GM20431 (cell line): ENCODE results near the gene CALB2.

Experiments
- in situ Hi-C: fragments of 300-500 bp; cut with MseI, MboI; formaldehyde crosslinking; loops from one replicate; pipeline ENCODE4 v1.15.0; 2020; ENCODE audit warnings: low sequenced_read_pairs; ENCODE audit not compliant: unreplicated experiment

The CALB2 gene

GRCh38 chr16:71423016-71423415, 64.5 kb downstream of the CALB2 start:
- in situ Hi-C loops = no loop called here

- in situ Hi-C loops = no loop called here
Measured at GRCh38 chr16:71423865-71424264, 65.3 kb downstream of the CALB2 start.

DNA sequence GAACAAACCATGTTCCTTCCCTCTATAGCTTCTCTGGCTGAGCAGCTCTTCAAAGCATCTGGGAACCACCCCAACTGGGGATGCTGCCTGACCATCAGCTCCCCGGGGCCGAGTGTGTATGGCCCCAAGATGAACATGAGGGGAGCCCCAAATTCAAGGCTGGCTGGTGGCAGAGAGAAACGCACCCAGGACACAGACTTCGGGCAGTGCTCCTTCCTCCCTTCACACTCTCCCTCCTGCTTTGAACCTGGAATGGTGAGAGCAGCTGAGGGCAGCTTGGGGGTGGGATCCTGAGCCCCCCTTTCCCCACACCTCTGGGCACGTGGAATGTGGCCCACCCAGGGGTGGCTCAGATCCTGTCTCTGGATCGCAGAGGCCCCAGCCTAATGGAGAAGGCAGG, 66.1 kb downstream of the CALB2 start:
- in situ Hi-C loops = no loop called here

DNA sequence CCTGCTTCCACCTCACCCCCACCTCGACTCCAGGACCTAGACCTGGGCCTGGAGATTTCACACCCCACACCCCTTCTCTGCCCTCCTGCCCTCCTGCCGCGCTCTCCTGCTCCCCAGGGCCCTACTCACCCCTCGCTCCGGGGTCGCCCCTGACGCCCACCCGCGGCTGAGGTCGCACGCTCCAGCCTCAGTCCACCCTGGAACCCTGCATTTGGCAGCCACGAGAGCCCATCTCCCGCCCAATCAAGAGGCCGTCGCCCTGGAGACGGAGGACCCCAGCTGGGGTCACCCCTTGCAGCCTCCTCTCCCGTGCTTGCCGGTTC, 67.2 kb downstream of the CALB2 start:
- in situ Hi-C loops = no loop called here

- in situ Hi-C loops = no loop called here
Measured at GRCh38 chr16:71426069-71426879, 67.8 kb downstream of the CALB2 start.

DNA sequence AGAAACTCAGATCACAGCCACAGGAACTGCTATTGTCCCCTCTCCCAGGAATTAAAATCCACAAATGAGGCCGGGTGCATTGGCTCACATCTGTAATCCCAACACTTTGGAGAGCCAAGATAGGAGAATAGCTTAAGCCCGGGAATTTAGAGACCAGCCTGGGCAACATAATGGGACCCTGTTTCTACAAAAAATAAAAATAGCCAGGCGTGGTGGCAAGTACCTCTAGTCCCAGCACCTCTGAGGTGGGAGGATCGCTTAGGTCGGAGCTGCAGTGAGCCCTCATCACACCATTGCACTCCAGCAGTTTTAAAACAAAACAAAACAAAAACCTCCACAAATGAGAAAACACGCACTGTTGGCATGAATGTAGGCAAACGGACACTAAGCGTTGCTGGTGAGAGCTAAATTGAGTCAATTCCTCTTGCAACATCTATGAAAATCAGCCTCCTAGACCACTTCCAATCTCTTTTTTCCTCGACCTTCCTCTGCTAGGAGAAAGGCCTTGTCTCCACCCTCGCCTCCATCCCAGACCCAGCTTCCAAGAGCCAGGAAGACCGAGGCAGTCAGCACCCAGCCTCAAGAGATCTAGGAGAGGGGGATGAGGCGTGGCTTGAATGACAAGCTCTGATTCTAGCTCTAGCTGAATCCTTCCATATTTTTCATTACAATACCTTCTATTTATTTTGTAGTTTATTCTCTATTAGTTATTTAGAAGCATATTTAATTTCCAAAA, 68.5 kb downstream of the CALB2 start:
- in situ Hi-C loops = no loop called here

GRCh38 chr16:71428385-71428784, 69.9 kb downstream of the CALB2 start:
- in situ Hi-C loops = no loop called here

DNA sequence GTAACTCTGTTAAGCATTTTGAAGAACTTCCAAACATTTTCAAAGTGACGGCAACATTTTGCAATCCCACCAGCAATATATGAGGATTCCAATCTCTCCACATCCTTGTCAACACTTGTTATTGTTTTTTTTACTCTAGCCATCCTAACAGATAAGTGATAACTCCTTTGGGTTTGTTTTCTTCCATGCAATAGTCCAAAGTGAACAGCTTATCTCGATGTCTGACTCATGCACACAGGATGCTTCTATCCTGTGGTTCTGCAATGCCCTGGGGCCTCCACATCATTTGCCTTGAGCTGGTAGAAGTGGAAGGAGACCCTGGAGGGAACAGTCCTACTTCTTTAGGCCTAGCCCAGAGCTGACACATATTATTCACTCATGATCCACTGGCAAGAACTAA, 70.4 kb downstream of the CALB2 start:
- in situ Hi-C loops = no loop called here

DNA sequence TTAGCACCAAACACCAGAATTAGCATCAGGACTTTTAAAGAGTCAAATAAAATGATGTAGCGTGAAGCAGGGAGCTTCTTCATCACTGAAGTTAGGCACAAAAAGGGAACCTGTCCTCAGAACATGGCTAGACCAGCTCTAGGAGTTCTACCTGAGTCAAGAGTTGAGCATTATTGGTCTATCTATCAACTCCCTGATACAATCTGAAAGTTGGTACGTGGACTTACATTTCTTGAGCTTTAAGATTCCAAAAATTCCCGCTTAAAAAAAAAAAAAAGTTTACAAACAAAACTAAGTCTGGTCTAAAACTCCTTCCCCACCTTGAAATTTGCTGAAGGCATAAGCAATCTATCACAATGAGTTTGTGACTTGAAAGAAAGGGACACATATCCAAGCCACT, 71.1 kb downstream of the CALB2 start:
- in situ Hi-C loops = no loop called here

GRCh38 chr16:71430744-71431143, 72.2 kb downstream of the CALB2 start:
- in situ Hi-C loops = no loop called here

GRCh38 chr16:71431176-71431575, 72.7 kb downstream of the CALB2 start:
- in situ Hi-C loops = no loop called here

DNA sequence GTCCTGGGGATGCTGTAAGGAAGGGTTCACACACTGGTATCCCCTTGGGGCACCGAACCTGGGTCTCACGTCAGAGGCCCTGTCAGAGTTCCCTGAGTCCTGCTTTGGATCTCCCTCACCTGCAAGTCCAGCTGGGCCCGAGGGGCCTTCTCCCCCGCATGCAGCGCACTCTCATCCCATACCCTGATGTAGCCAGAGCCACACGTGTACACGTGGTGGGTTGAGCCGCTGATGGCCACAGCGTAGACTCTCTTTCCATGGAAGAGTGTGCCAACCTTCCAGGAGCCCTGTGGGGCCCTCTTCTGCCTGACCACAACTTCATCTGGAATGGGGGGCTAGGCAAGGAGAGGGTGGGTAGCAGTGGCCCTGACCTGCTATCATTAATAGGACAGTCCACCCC, 73.5 kb downstream of the CALB2 start:
- in situ Hi-C loops = no loop called here

GRCh38 chr16:71432906-71433305, 74.4 kb downstream of the CALB2 start:
- in situ Hi-C loops = no loop called here

GRCh38 chr16:71436473-71436872, 78.0 kb downstream of the CALB2 start:
- in situ Hi-C loops = no loop called here

- in situ Hi-C loops = no loop called here
Measured at GRCh38 chr16:71439523-71439922, 81.0 kb downstream of the CALB2 start.
